CD4-positive, alpha-beta T cell treated with Interleukin-15 for 4 hours (primary cell): ENCODE data around the gene RPRD1A.
"Not testable (repeated sequence)": the region's sequence is repeated elsewhere in the genome, so short reads cannot be mapped to it uniquely, and the experiment has no call there.

Experiments
- DNase-seq: peaks from one replicate; pipeline ENCODE4 v3.0.0-alpha.2; 2020; ENCODE audit warnings: low spot score

RPRD1A gene

GRCh38 chr18:36078751-36079529 lies 11.6 kb upstream of the RPRD1A start:
- no peak for DNase-seq

GRCh38 chr18:36077764-36078163 lies 10.4 kb upstream of the RPRD1A start:
- not testable (repeated sequence) for DNase-seq

GRCh38 chr18:36075862-36076587 lies 8.7 kb upstream of the RPRD1A start:
- no peak for DNase-seq

- no peak for DNase-seq
Observed at GRCh38 chr18:36074435-36074834, 7.1 kb upstream of the RPRD1A start.

GRCh38 chr18:36073676-36074075 lies 6.3 kb upstream of the RPRD1A start:
- no peak for DNase-seq

GRCh38 chr18:36072406-36072805 lies 5.0 kb upstream of the RPRD1A start:
- not testable (repeated sequence) for DNase-seq

GRCh38 chr18:36066686-36067054 lies 689 bp downstream of the RPRD1A start:
- DNase-seq, result no peak

GRCh38 chr18:36066001-36066400 lies 1.4 kb downstream of the RPRD1A start:
- DNase-seq, result no peak

GRCh38 chr18:36064809-36065079 lies 2.6 kb downstream of the RPRD1A start:
- not testable (repeated sequence) for DNase-seq

GRCh38 chr18:36064027-36064808 lies 3.1 kb downstream of the RPRD1A start:
- DNase-seq, result no peak

- DNase-seq, result no peak
Observed at GRCh38 chr18:36058674-36059073, 8.7 kb downstream of the RPRD1A start.

- no peak for DNase-seq
Observed at GRCh38 chr18:36051760-36052159, 15.6 kb downstream of the RPRD1A start.

- no peak for DNase-seq
Observed at GRCh38 chr18:36050479-36050878, 16.9 kb downstream of the RPRD1A start.

GRCh38 chr18:36047521-36047920 lies 19.8 kb downstream of the RPRD1A start:
- no peak for DNase-seq

GRCh38 chr18:36046898-36047297 lies 20.5 kb downstream of the RPRD1A start:
- no peak for DNase-seq

- no peak for DNase-seq
Observed at GRCh38 chr18:36045241-36045991, 21.9 kb downstream of the RPRD1A start.

- no peak for DNase-seq
Observed at GRCh38 chr18:36043153-36043552, 24.2 kb downstream of the RPRD1A start.

- no peak for DNase-seq
Observed at GRCh38 chr18:36041146-36041545, 26.2 kb downstream of the RPRD1A start.

- no peak for DNase-seq
Observed at GRCh38 chr18:36038102-36038663, 29.2 kb downstream of the RPRD1A start.

- DNase-seq, result no peak
Observed at GRCh38 chr18:36035253-36035652, 32.1 kb downstream of the RPRD1A start.

GRCh38 chr18:36034299-36034895 lies 33.0 kb downstream of the RPRD1A start:
- no peak for DNase-seq

- DNase-seq, result no peak
Observed at GRCh38 chr18:36031903-36032302, 35.5 kb downstream of the RPRD1A start.
